ENCODE data around the gene BCAS1.

- no peak for TF ChIP-seq CTCF (IDR thresholded peaks at IDR 0.05; ENCODE audit: low read depth, low read length)
- no peak for TF ChIP-seq MYC (IDR thresholded peaks at IDR 0.05; ENCODE audit: low read depth, low read length)
- TF ChIP-seq POLR2A (IDR thresholded peaks at IDR 0.05; ENCODE audit: extremely low read depth, insufficient read length): no peak
- TF ChIP-seq MAX (IDR thresholded peaks at IDR 0.05; ENCODE audit: low read depth, low read length): no peak
Observed at GRCh38 chr20:54092021-54092420, 21.6 kb upstream of the BCAS1 start.

Measured in NB4 (cell line).